SK-N-MC (cell line): ENCODE results near the gene XXYLT1.

Source experiments
- EZH2 ChIP-seq: fragments of 200-600 bp; sonication (generic); IDR thresholded peaks from one replicate; pipeline ENCODE4 v1.6.1; 2017; ENCODE audit warnings: antibody characterized with exemption
- FOXP2 ChIP-seq: optimal IDR thresholded peaks from 2 replicates; pipeline ENCODE3; 2011; ENCODE audit warnings: mild to moderate bottlenecking, moderate library complexity; ENCODE audit not compliant: insufficient read depth; ENCODE audit errors: extremely low read length, control extremely low read depth
- POLR2AphosphoS5 ChIP-seq: IDR thresholded peaks from 2 replicates; pipeline ENCODE4 v1.6.1; 2012; ENCODE audit warnings: mild to moderate bottlenecking, low read depth, low read length, borderline replicate concordance

- TF ChIP-seq POLR2AphosphoS5 = no peak
- no peak for TF ChIP-seq EZH2
- no peak for TF ChIP-seq FOXP2
These were observed 3.9 kb downstream of the XXYLT1 start for GRCh38 chr3:195267096-195267495.
